Lower lobe of right lung (tissue), 2 donors: ENCODE results near the gene CACNA1B. TPM values are rescaled to one million over a fixed set of nuclear protein-coding genes. Genes with fewer than 3 reads are reported as not detected.
"Not testable (repeated sequence)": the region's sequence is repeated elsewhere in the genome, so short reads cannot be mapped to it uniquely, and the experiment has no call there.

ENCODE experiments used
- ATAC-seq, 2 donors: fragments of 200-7000 bp; cut with Tn5 transposase; one replicate each; pipeline ENCODE4 v1.9.1; 2020 to 2022; ENCODE audit warnings: mild to moderate bottlenecking in 2 of 2, moderate library complexity in 2 of 2
- DNase-seq: peaks from one replicate; pipeline ENCODE4 v3.0.0-alpha.2; 2020
- H3K27ac ChIP-seq: fragments of 200-600 bp; one replicate; pipeline ENCODE4 v1.8.0; 2022
- H3K27me3 ChIP-seq: fragments of 200-600 bp; one replicate; pipeline ENCODE4 v1.8.0; 2022; ENCODE audit warnings: low read depth
- H3K36me3 ChIP-seq: fragments of 200-600 bp; one replicate; pipeline ENCODE4 v1.8.0; 2022; ENCODE audit warnings: mild to moderate bottlenecking
- H3K4me1 ChIP-seq: fragments of 200-600 bp; one replicate; pipeline ENCODE4 v1.8.0; 2022
- H3K4me3 ChIP-seq: fragments of 200-600 bp; one replicate; pipeline ENCODE4 v1.8.0; 2022; ENCODE audit warnings: mild to moderate bottlenecking
- H3K9me3 ChIP-seq: fragments of 200-600 bp; one replicate; pipeline ENCODE4 v1.8.0; 2022
- CTCF ChIP-seq: fragments of 200-600 bp; IDR thresholded peaks from one replicate; pipeline ENCODE4 v1.8.0; 2022; ENCODE audit warnings: antibody characterized with exemption, mild to moderate bottlenecking
- intact Hi-C: fragments of 100-400 bp; cut with DNase I; formaldehyde crosslinking; loops from one replicate; pipeline ENCODE4 v1.11.0; 2022
- microRNA-seq: library from miRNA; unstranded; fragments of <30 nt; microRNA quantifications from one replicate; pipeline ENCODE4 v1.2.0, GENCODE V29; 2020; ENCODE audit warnings: borderline number of aligned reads
- total RNA-seq: library from RNA; stranded (reverse); fragmentation: NEBNext Ultra II Directional; extraction: Animal tissue kit (Norgen Biotek cat#: 25700); gene quantifications from one replicate; pipeline ENCODE4 v1.2.1, GENCODE V29; 2021
- donor health status: DM: no; HTN: yes; CAD: no; lungs with severe emphysema.

Gene CACNA1B
- total RNA-seq, 1 donor from 2014 or later, result 0.06 TPM

GRCh38 chr9:138140980-138141379, 263.4 kb downstream of the CACNA1B start:
- H3K27me3 ChIP-seq, DNase-seq, H3K4me3 ChIP-seq, ATAC-seq, H3K9me3 ChIP-seq, H3K36me3 ChIP-seq, H3K4me1 ChIP-seq, H3K27ac ChIP-seq, intact Hi-C loops: not testable (repeated sequence)

- H3K36me3 ChIP-seq, H3K27ac ChIP-seq, H3K4me3 ChIP-seq, H3K9me3 ChIP-seq, H3K4me1 ChIP-seq, DNase-seq, H3K27me3 ChIP-seq, ATAC-seq, intact Hi-C loops: not testable (repeated sequence)
Measured at GRCh38 chr9:138142528-138143244, 265.1 kb downstream of the CACNA1B start.

GRCh38 chr9:138143491-138143890, 265.9 kb downstream of the CACNA1B start:
- H3K36me3 ChIP-seq, H3K27ac ChIP-seq, H3K27me3 ChIP-seq, H3K4me3 ChIP-seq, intact Hi-C loops, H3K9me3 ChIP-seq, DNase-seq, H3K4me1 ChIP-seq: not testable (repeated sequence)
- ATAC-seq, result peak in 1 of 2 donors; percentile 46

GRCh38 chr9:138147556-138147955, 270.0 kb downstream of the CACNA1B start:
- intact Hi-C loops, H3K4me3 ChIP-seq, H3K36me3 ChIP-seq, H3K9me3 ChIP-seq, H3K27ac ChIP-seq, H3K4me1 ChIP-seq, DNase-seq: not testable (repeated sequence)
- peak in 1 of 2 donors; percentile 20 for ATAC-seq
- H3K27me3 ChIP-seq, result peaks cover 14% of the 10 kb centered on the region

- H3K4me1 ChIP-seq, H3K9me3 ChIP-seq, H3K36me3 ChIP-seq, intact Hi-C loops: not testable (repeated sequence)
- DNase-seq (peak; percentile 67), ATAC-seq (peak; percentile 87)
- TF ChIP-seq CTCF, result peak; percentile 47
- Histone ChIP-seq H3K4me3 (peak overlapping the region; percentile 52), H3K27me3 (peaks cover 14% of the 10 kb centered on the region), H3K27ac (peak overlapping the region; percentile 53)
Measured at GRCh38 chr9:138149672-138150656, 272.4 kb downstream of the CACNA1B start.

GRCh38 chr9:138155788-138156187, 278.2 kb downstream of the CACNA1B start:
- H3K4me3 ChIP-seq, H3K36me3 ChIP-seq, H3K27ac ChIP-seq, intact Hi-C loops, DNase-seq, H3K4me1 ChIP-seq, H3K27me3 ChIP-seq, H3K9me3 ChIP-seq, ATAC-seq: not testable (repeated sequence)

GRCh38 chr9:138166793-138167192, 289.2 kb downstream of the CACNA1B start:
- ATAC-seq, H3K4me1 ChIP-seq, H3K27me3 ChIP-seq, intact Hi-C loops, DNase-seq, H3K36me3 ChIP-seq, H3K4me3 ChIP-seq, H3K9me3 ChIP-seq, H3K27ac ChIP-seq: not testable (repeated sequence)

Small RNA genes within 50 kb of the gene (microRNA-seq; reads per million reads assigned to microRNA genes)
- gene MIR602, result not detected
